K562 (cell line): ENCODE measurements around the gene ZNF740. TPM values are rescaled to one million over a fixed set of nuclear protein-coding genes. Genes with fewer than 3 reads are reported as not detected.
A peak's percentile ranks its signal among the peaks of the same experiment; 100 is the strongest.

Experiments
- ATAC-seq: fragments of 200-7000 bp; cut with Tn5 transposase; 3 replicates; pipeline ENCODE4 v1.9.1; 2020; ENCODE audit warnings: moderate library complexity
- BruUV-seq: library from RNA; stranded (reverse); fragments of 400-500 nt; replicated peaks from 2 replicates; lab custom pipeline; 2021; lab: Mats Ljungman, UMichigan
- CTCF ChIA-PET: fragments of 300-600 bp; formaldehyde crosslinking; extraction: SDS; loops from one replicate; lab custom pipeline; 2021; ENCODE audit warnings: low intra/inter-chr PET ratio; lab: Yijun Ruan, JAX
- POLR2A ChIA-PET: fragments of 300-600, 350-650 bp; sonication (Branson Sonifier 250); formaldehyde crosslinking; extraction: SDS; loops from one replicate; lab custom pipeline; 2021; ENCODE audit warnings: antibody characterized with exemption, inconsistent platforms; lab: Yijun Ruan, JAX
- DNase-seq, 4 experiments: peaks; one replicate each; pipeline versions ENCODE4 v3.0.0 to v3.0.0-alpha.2; 2011 to 2018; ENCODE audit warnings: low spot score in 3 of 4, mixed read lengths in 3 of 4; ENCODE audit errors: extremely low read depth in 1 of 4
- FAIRE-seq: peaks from 2 replicates; lab custom pipeline; 2011; peaks lifted over from hg19 to GRCh38; lab: Jason Lieb, UNC
- H2AFZ ChIP-seq: 2 replicates; pipeline ENCODE4 v1.6.0; 2011; ENCODE audit warnings: low read depth, low read length, control low read depth, inconsistent platforms
- H3K27ac ChIP-seq: fragments of 200-600 bp; 3 replicates; pipeline ENCODE4 v1.8.0; 2011; ENCODE audit warnings: low read depth, mild to moderate bottlenecking, control low read depth, inconsistent platforms, low read length, moderate library complexity, mixed read lengths; ENCODE audit errors: extremely low read depth
- H3K27me3 ChIP-seq, 2 experiments: fragments of 300-600 bp in 1 of 2; 2 replicates in 1 of 2; 3 replicates in 1 of 2; pipeline versions ENCODE4 v1.6.0 to v1.8.0; 2011; ENCODE audit warnings: inconsistent platforms in 2 of 2, low read length in 2 of 2, mild to moderate bottlenecking in 1 of 2, mixed read lengths in 1 of 2, moderate library complexity in 1 of 2; ENCODE audit not compliant: control insufficient read depth in 2 of 2, insufficient read depth in 2 of 2
- H3K36me3 ChIP-seq: fragments of 300-600 bp; 3 replicates; pipeline ENCODE4 v1.8.0; 2011; ENCODE audit warnings: mild to moderate bottlenecking, low read length, inconsistent platforms; ENCODE audit not compliant: control insufficient read depth, insufficient read depth
- H3K4me1 ChIP-seq, 2 experiments: fragments of 200-600 bp in 1 of 2; replicated peaks in 1 of 2; 2 replicates in 1 of 2; 3 replicates in 1 of 2; pipeline versions ENCODE4 v1.5.1 to v1.8.0; 2011; ENCODE audit warnings: inconsistent platforms in 2 of 2, low read length in 2 of 2, mild to moderate bottlenecking in 1 of 2, mixed read lengths in 1 of 2, moderate library complexity in 1 of 2; ENCODE audit not compliant: control insufficient read depth in 2 of 2, insufficient read depth in 2 of 2
- H3K4me2 ChIP-seq: 2 replicates; pipeline ENCODE4 v1.6.1; 2011; ENCODE audit warnings: low read length, control low read depth, inconsistent platforms, mixed read lengths; ENCODE audit not compliant: insufficient read depth
- H3K4me3 ChIP-seq: fragments of 200-600 bp; sonication (generic), shearing (Covaris generic); 2 replicates; pipeline ENCODE4 v1.5.1; 2016; ENCODE audit warnings: control low read depth, inconsistent platforms
- H3K79me2 ChIP-seq: fragments of 200-600 bp; 3 replicates; pipeline ENCODE4 v1.8.0; 2011; ENCODE audit warnings: low read length, inconsistent platforms; ENCODE audit not compliant: control insufficient read depth, insufficient read depth
- H3K9ac ChIP-seq, 2 experiments: 2 replicates each; pipeline versions ENCODE4 v1.6.0 to v1.6.1; 2011; ENCODE audit warnings: low read depth in 2 of 2, low read length in 2 of 2, control low read depth in 1 of 2, inconsistent platforms in 1 of 2, mild to moderate bottlenecking in 1 of 2, mixed read lengths in 1 of 2; ENCODE audit not compliant: insufficient read depth in 1 of 2
- H3K9me1 ChIP-seq: one replicate; pipeline ENCODE4 v1.6.0; 2011; ENCODE audit warnings: inconsistent platforms, mild to moderate bottlenecking, low read length, moderate library complexity; ENCODE audit not compliant: control insufficient read depth, insufficient read depth
- H3K9me3 ChIP-seq: replicated peaks from 2 replicates; pipeline ENCODE4 v1.5.1; 2011; ENCODE audit warnings: low read depth, low read length, inconsistent platforms; ENCODE audit not compliant: control insufficient read depth, insufficient read depth
- H4K20me1 ChIP-seq: replicated peaks from 2 replicates; pipeline ENCODE4 v1.6.1; 2011; ENCODE audit warnings: low read length, inconsistent platforms, mixed read lengths; ENCODE audit not compliant: control insufficient read depth, insufficient read depth
- EGR1 ChIP-seq: fragments of 450-650 bp; conservative IDR thresholded peaks from 2 replicates; pipeline ENCODE4 v1.6.1; 2017; ENCODE audit warnings: mild to moderate bottlenecking
- GTF2B ChIP-seq: IDR thresholded peaks from 2 replicates; pipeline ENCODE4 v1.6.1; 2011; ENCODE audit not compliant: insufficient read length; ENCODE audit errors: extremely low read depth
- ILK ChIP-seq: fragments of 450-650 bp; IDR thresholded peaks from 2 replicates; pipeline ENCODE4 v1.6.1; 2016; ENCODE audit warnings: missing genetic modification characterization, low read depth, mild to moderate bottlenecking, missing compliant biosample characterization, moderate library complexity, borderline replicate concordance
- KLF1 ChIP-seq: fragments of 450-650 bp; IDR thresholded peaks from 2 replicates; pipeline ENCODE4 v1.6.1; 2016; ENCODE audit warnings: missing genetic modification characterization, missing compliant biosample characterization
- MXI1 ChIP-seq: IDR thresholded peaks from 2 replicates; pipeline ENCODE4 v1.6.1; 2011; ENCODE audit warnings: low read depth, mild to moderate bottlenecking, improper control_type of control experiment, low read length
- NELFE ChIP-seq: IDR thresholded peaks from 2 replicates; pipeline ENCODE4 v1.6.1; 2011; ENCODE audit warnings: mild to moderate bottlenecking; ENCODE audit not compliant: insufficient read depth, insufficient read length
- ZBTB43 ChIP-seq: sonication (generic); formaldehyde crosslinking; IDR thresholded peaks from 2 replicates; pipeline ENCODE4 v1.8.0; 2023; ENCODE audit warnings: mild to moderate bottlenecking, missing genetic modification reagents
- ZKSCAN1 ChIP-seq: fragments of 150-350 bp; IDR thresholded peaks from 2 replicates; pipeline ENCODE4 v1.6.1; 2016; ENCODE audit warnings: low read depth, low read length
- WGBS: fragments of 100-300 bp; shearing (Covaris generic); methylation state at CpG from one replicate; pipeline ENCODE4 v1.1.6; 2016; ENCODE audit warnings: low coverage, mixed read lengths; ENCODE audit not compliant: insufficient coverage; ENCODE audit errors: missing lambda C conversion rate; 5-methylcytosine and 5-hydroxymethylcytosine counted together
- in situ Hi-C: fragments of 300-500 bp; cut with MboI; formaldehyde crosslinking; loops from 4 replicates; pipeline ENCODE4 v1.15.0; 2018; ENCODE audit warnings: inconsistent platforms, mixed read lengths
- intact Hi-C: fragments of 100-400 bp; cut with micrococcal nuclease; formaldehyde crosslinking; loops from 2 replicates; pipeline ENCODE4 v1.14.2; 2022
- polyA plus RNA-seq, 8 experiments: library from polyadenylated mRNA; depleted of rRNA in 4 of 8; stranded (reverse) in 5 of 8; unstranded in 3 of 8; fragments of >200 nt; fragmentation: Nextera tagmentation in 2 of 8; fragmentation: Illumina TruSeq in 1 of 8; extraction: Ambion mirVana in 2 of 8; extraction: Trizol in 1 of 8; gene quantifications; 2 replicates each; pipeline versions ENCODE4 v1.2.1 to v1.2.3, GENCODE V29; 2011 to 2014; ENCODE audit warnings: inconsistent platforms in 1 of 8, missing spikeins in 1 of 8
- total RNA-seq, 7 experiments: library from RNA; depleted of rRNA in 6 of 7; stranded (reverse); fragments of >200 nt in 6 of 7; fragmentation: Illumina TruSeq in 2 of 7; extraction: Trizol in 2 of 7; gene quantifications; 2 replicates each; pipeline versions ENCODE4 v1.2.1 to v1.2.3, GENCODE V29; 2011 to 2021; ENCODE audit warnings: low replicate concordance in 1 of 7

ZNF740 gene
- total and polyA plus RNA-seq, 9 of the 15 experiments (the other 6 are each of a cell fraction or from before 2014, with no cell fraction given) = 0.57 to 46.4 (median 18.6) TPM

- H3K4me1 ChIP-seq = peaks cover 13 to 25% of the 10 kb centered on the region in 2 experiments
- DNase-seq = no peak
- no TSS peak for BruUV-seq
Observed at GRCh38 chr12:53235742-53236442, 55.4 kb downstream of the ZNF740 start.

GRCh38 chr12:53236443-53237111 is 56.1 kb downstream of the ZNF740 start:
- Histone ChIP-seq H3K9me3 (no peaks in the 10 kb centered on the region), H3K4me1 (peaks cover 13 to 27% of the 10 kb centered on the region in 2 experiments), H3K27ac (no peak overlapping the region), H3K27me3 (no peaks in the 10 kb centered on the region), H3K36me3 (no peaks in the 10 kb centered on the region), H3K9me1 (no peaks in the 10 kb centered on the region), H2AFZ (peak overlapping the region; percentile 26; the same call in 1 of the 2 replicates), H4K20me1 (no peaks in the 10 kb centered on the region), H3K79me2 (no peaks in the 10 kb centered on the region), H3K4me3 (no peak overlapping the region), H3K4me2 (no peak overlapping the region), H3K9ac (peak overlapping the region in 1 of 2 experiments; percentile 48; a peak in 2 of 4 replicates)
- ChIA-PET CTCF (no interaction called here), POLR2A (interaction anchor here (1.0 to 1.1 kb wide), 2 partner anchors 10 to 14 kb away, joined by 3 read pairs; no protein-coding TSS in a partner anchor)
- no peak for FAIRE-seq
- no TSS peak for BruUV-seq
- no peak for DNase-seq
- ATAC-seq = no peak
- intact Hi-C loops = no loop called here
- WGBS = 17% methylated on average over 1 of the region's 1 CpG
- TF ChIP-seq ZBTB43 (CRISPR knock-in tag) (no peak), GTF2B (no peak), ILK (tag) (no peak), ZKSCAN1 (peak; percentile 88), MXI1 (no peak), KLF1 (no peak)
- in situ Hi-C loops = no loop called here

More at GRCh38 chr12:53235742-53236442, 55.4 kb downstream of the ZNF740 start:
- H3K9me3 ChIP-seq = no peaks in the 10 kb centered on the region
- no peaks in the 10 kb centered on the region for H3K27me3 ChIP-seq
- H3K27ac ChIP-seq = no peak overlapping the region
- H3K36me3 ChIP-seq = no peaks in the 10 kb centered on the region
- H2AFZ ChIP-seq = peak overlapping the region; percentile 26
- in situ Hi-C loops (no loop called here), intact Hi-C loops (no loop called here)
- H3K9ac ChIP-seq = peak overlapping the region in 1 of 2 experiments; percentile 62; a peak in 2 of 4 replicates
- no peak overlapping the region for H3K4me2 ChIP-seq
- TF ChIP-seq EGR1 = 0 out of 2 replicates have a peak, but pooled peaks have one; percentile 5
- TF ChIP-seq NELFE = no peak
- POLR2A ChIA-PET = interaction anchor here (1.0 kb wide), 1 partner anchor 13 kb away, joined by 3 read pairs; no protein-coding TSS in a partner anchor
- CTCF ChIA-PET = no interaction called here
- H3K9me1 ChIP-seq = no peaks in the 10 kb centered on the region
- ATAC-seq (no peak), FAIRE-seq (no peak)
- H4K20me1 ChIP-seq = no peaks in the 10 kb centered on the region
- H3K79me2 ChIP-seq = no peaks in the 10 kb centered on the region
- 27% methylated on average over 9 of the region's 9 CpGs for WGBS
- no peak overlapping the region for H3K4me3 ChIP-seq
